ENCODE results near the gene SCLY. TPM values are rescaled to one million over a fixed set of nuclear protein-coding genes. Genes with fewer than 3 reads are reported as not detected.

The SCLY gene
- total RNA-seq, 1 donor from 2014 or later, result 21.5 TPM

GRCh38 chr2:238025741-238026360 lies 35.0 kb upstream of the SCLY start:
- no peak overlapping the region for H3K27ac Mint-ChIP-seq
- DNase-seq (ENCODE audit: low spot score in 2 of 2, unreplicated experiment in 2 of 2), result peak in 1 of 2 experiments; percentile 28

GRCh38 chr2:238027058-238027457 lies 33.7 kb upstream of the SCLY start:
- TF ChIP-seq CTCF (IDR thresholded peaks at IDR 0.05; ENCODE audit: unreplicated experiment), result no peak
- H3K36me3 Mint-ChIP-seq, result peaks cover 29% of the 10 kb centered on the region
- H3K4me3 Mint-ChIP-seq, result no peak overlapping the region
- no peaks in the 10 kb centered on the region for H3K9me3 Mint-ChIP-seq
- H3K27me3 Mint-ChIP-seq (ENCODE audit: low read depth), result no peaks in the 10 kb centered on the region
- DNase-seq (ENCODE audit: low spot score in 2 of 2, unreplicated experiment in 2 of 2), result no peak
- no peaks in the 10 kb centered on the region for H3K4me1 Mint-ChIP-seq
- H3K27ac Mint-ChIP-seq, result no peak overlapping the region

More at GRCh38 chr2:238025741-238026360, 35.0 kb upstream of the SCLY start:
- Mint-ChIP-seq H3K27me3 (ENCODE audit: low read depth) (no peaks in the 10 kb centered on the region), H3K4me1 (no peaks in the 10 kb centered on the region), H3K36me3 (peaks cover 28% of the 10 kb centered on the region), H3K4me3 (no peak overlapping the region), H3K9me3 (no peaks in the 10 kb centered on the region)
- no peak for TF ChIP-seq CTCF (IDR thresholded peaks at IDR 0.05; ENCODE audit: unreplicated experiment)

GRCh38 chr2:238027591-238028415 lies 33.0 kb upstream of the SCLY start:
- H3K4me3 Mint-ChIP-seq, result no peak overlapping the region
- no peaks in the 10 kb centered on the region for H3K9me3 Mint-ChIP-seq
- H3K4me1 Mint-ChIP-seq, result no peaks in the 10 kb centered on the region
- no peak for TF ChIP-seq CTCF (IDR thresholded peaks at IDR 0.05; ENCODE audit: unreplicated experiment)
- H3K36me3 Mint-ChIP-seq, result peaks cover 29% of the 10 kb centered on the region
- no peak overlapping the region for H3K27ac Mint-ChIP-seq
- no peak for DNase-seq (ENCODE audit: low spot score in 2 of 2, unreplicated experiment in 2 of 2)
- no peaks in the 10 kb centered on the region for H3K27me3 Mint-ChIP-seq (ENCODE audit: low read depth)

GRCh38 chr2:238029853-238030252 lies 30.9 kb upstream of the SCLY start:
- H3K36me3 Mint-ChIP-seq, result peaks cover 32% of the 10 kb centered on the region

More at GRCh38 chr2:238029853-238030252, 30.9 kb upstream of the SCLY start:
- Mint-ChIP-seq H3K27me3 (ENCODE audit: low read depth) (no peaks in the 10 kb centered on the region), H3K9me3 (no peaks in the 10 kb centered on the region), H3K4me3 (no peak overlapping the region), H3K4me1 (no peaks in the 10 kb centered on the region), H3K27ac (no peak overlapping the region)
- DNase-seq (ENCODE audit: low spot score in 2 of 2, unreplicated experiment in 2 of 2), result no peak
- no peak for TF ChIP-seq CTCF (IDR thresholded peaks at IDR 0.05; ENCODE audit: unreplicated experiment)

Measured in mesothelial cell of epicardium (in vitro differentiated cells).